Nephron (organoid): ENCODE results near the gene SPACA5.
A peak's percentile ranks its signal among the peaks of the same experiment; 100 is the strongest.
"Not testable (repeated sequence)": the region's sequence is repeated elsewhere in the genome, so short reads cannot be mapped to it uniquely, and the experiment has no call there.

Experiments used
- H3K27ac Mint-ChIP-seq, 3 experiments: 2 replicates each; pipeline ENCODE4 v1.8.0; 2020; ENCODE audit warnings: mixed read lengths in 3 of 3, mild to moderate bottlenecking in 2 of 3, moderate library complexity in 1 of 3
- H3K27me3 Mint-ChIP-seq: 2 replicates; pipeline ENCODE4 v1.8.0; 2021; ENCODE audit warnings: low read depth, mild to moderate bottlenecking, moderate library complexity, mixed read lengths
- H3K36me3 Mint-ChIP-seq: 2 replicates; pipeline ENCODE4 v1.8.0; 2020; ENCODE audit warnings: low read depth, mixed read lengths
- H3K4me1 Mint-ChIP-seq: 2 replicates; pipeline ENCODE4 v1.8.0; 2020; ENCODE audit warnings: mixed read lengths
- H3K4me3 Mint-ChIP-seq, 3 experiments: 2 replicates each; pipeline ENCODE4 v1.8.0; 2020; ENCODE audit warnings: mild to moderate bottlenecking in 3 of 3, mixed read lengths in 3 of 3, moderate library complexity in 2 of 3
- H3K9me3 Mint-ChIP-seq: 2 replicates; pipeline ENCODE4 v1.8.0; 2020; ENCODE audit warnings: mixed read lengths
- CTCF ChIP-seq, 3 experiments: fragments of 200-600 bp; sonication (generic); IDR thresholded peaks; one replicate each; pipeline ENCODE4 v1.5.0; 2021; ENCODE audit warnings: antibody characterized with exemption in 3 of 3; ENCODE audit not compliant: unreplicated experiment in 3 of 3

The SPACA5 gene

DNA sequence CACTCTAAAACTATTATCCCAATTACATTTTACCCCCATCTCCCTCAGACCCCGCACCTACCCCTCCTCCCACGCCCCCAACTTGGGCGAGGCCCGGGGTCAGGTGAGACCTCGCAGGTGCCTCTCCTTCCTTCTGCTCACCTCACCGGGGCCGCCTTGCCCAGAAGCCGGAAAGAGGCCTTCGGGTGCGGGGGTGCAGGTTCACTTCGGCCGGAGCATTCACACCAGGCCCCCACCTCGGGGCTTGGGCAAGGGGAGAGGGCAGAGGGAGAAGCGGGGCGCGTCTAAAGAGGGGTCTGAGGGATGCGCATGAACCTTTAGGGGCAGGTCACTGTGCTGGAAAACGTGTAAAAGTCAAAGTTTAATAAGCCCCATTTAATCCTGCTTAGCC is 3.4 kb upstream of the SPACA5 start:
- peaks cover 11% of the 10 kb centered on the region for H3K4me1 Mint-ChIP-seq
- H3K36me3 Mint-ChIP-seq: peaks cover 22% of the 10 kb centered on the region
- H3K27ac Mint-ChIP-seq: peak overlapping the region in 2 of 3 experiments; percentile 81 to 95
- H3K27me3 Mint-ChIP-seq: no peaks in the 10 kb centered on the region
- no peak for TF ChIP-seq CTCF (IDR thresholded peaks at IDR 0.05; ENCODE audit: unreplicated experiment in 3 of 3)
- H3K4me3 Mint-ChIP-seq: peak overlapping the region; percentile 94 to 98 (median 97)
- H3K9me3 Mint-ChIP-seq: peaks cover 6% of the 10 kb centered on the region

DNA sequence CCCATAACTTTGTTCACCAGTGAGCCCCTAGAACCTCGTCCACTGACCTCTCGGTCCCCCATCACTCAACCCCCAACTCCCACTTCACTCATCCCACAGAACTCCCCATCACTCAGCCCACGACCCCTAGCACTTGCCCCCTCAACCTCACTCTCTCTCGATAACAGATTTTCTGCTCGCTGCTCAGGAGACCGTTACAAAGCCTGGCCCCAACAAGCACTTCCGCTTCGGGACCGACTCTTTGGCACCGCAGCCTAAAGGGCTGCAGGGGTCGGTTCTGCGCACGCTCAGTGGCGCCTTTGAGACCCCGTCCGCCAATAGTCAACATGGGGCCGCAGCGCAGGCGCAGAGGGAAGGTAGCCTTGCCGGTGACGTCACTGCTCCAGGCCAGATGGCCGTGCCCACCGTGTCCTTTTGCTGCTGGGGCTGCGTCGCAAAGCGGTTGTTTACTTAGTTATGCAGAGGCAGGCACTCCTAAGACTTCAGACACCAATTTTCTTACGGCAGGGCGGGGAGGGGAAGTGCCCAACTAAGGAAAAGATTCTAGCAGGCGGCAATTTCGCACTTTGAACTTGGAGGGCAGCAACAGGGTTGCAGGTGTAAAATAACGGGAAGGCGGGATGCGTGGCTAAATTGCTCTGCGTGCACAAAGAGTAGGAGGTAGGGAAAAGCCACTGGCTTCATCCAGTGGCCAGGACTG is 2.9 kb upstream of the SPACA5 start, which contains the start of gene ZNF182:
ZNF182 (minus strand) TSS at position 232 of the 700 bp plus-strand sequence. CDS start 1,380 bp downstream, outside the sequence.
- H3K27me3 Mint-ChIP-seq: no peaks in the 10 kb centered on the region
- peaks cover 11% of the 10 kb centered on the region for H3K4me1 Mint-ChIP-seq
- peak within 1 kb of the TSS; percentile 81 to 96 (median 95) for H3K27ac Mint-ChIP-seq
- TF ChIP-seq CTCF (IDR thresholded peaks at IDR 0.05; ENCODE audit: unreplicated experiment in 3 of 3): no peak
- peak within 1 kb of the TSS; percentile 94 to 98 (median 97) for H3K4me3 Mint-ChIP-seq
- H3K9me3 Mint-ChIP-seq: peaks cover 6% of the 10 kb centered on the region
- H3K36me3 Mint-ChIP-seq: peaks cover 18% of the 10 kb centered on the region

GRCh38 chrX:48009445-48009960 is 2.7 kb downstream of the SPACA5 start:
- not testable (repeated sequence) for H3K27ac Mint-ChIP-seq, H3K9me3 Mint-ChIP-seq, H3K4me1 Mint-ChIP-seq, H3K36me3 Mint-ChIP-seq, H3K4me3 Mint-ChIP-seq, H3K27me3 Mint-ChIP-seq

DNA sequence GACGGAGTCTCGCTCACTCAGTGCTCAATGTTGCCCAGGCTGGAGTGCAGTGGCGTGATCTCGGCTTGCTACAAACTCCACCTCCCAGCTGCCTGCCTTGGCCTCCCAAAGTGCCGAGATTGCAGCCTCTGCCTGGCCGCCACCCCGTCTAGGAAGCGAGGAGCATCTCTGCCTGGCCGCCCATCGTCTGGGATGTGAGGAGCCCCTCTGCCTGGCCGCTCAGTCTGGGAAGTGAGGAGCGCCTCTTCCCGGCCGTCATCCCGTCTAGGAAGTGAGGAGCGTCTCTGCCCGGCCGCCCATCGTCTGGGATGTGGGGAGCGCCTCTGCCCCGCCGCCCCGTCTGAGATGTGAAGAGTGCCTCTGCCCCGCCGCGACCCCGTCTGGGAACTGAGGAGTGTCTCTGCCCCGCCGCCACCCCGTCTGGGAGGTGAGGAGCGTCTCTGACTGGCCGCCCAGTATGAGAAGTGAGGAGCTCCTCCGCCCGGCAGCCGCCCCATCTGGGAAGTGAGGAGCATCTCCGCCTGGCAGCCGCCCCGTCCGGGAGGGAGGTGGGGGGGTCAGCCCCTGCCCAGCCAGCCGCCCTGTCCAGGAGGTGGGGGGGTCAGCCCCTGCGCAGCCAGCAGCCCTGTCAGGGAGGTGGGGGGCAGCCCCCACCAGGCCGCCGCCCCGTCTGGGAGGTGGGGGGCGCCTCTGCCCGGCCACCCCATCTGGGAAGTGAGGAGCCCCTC is 10.0 kb downstream of the SPACA5 start:
- not testable (repeated sequence) for H3K4me3 Mint-ChIP-seq, H3K4me1 Mint-ChIP-seq, H3K36me3 Mint-ChIP-seq, H3K27me3 Mint-ChIP-seq, H3K9me3 Mint-ChIP-seq, H3K27ac Mint-ChIP-seq

DNA sequence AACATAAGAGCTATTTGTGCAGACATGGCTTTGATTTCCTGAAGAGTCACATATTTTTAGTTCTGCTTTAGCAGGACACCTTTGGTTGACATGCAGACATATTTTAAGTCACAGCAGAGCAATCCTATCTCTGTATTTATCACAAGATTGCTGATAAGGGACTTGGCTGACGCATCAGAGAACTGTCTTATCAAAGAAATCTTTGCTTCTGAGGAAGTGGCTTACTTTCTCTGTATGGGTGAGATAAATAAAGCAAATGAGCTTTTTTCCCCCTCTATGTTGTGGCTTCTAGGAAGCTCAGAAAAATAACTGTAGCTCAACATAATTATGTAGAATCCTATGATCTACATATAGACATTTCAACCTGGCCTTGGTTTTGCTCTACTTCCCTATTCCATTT is 13.1 kb downstream of the SPACA5 start:
- not testable (repeated sequence) for H3K27ac Mint-ChIP-seq, H3K27me3 Mint-ChIP-seq, H3K4me1 Mint-ChIP-seq, H3K36me3 Mint-ChIP-seq, H3K4me3 Mint-ChIP-seq, H3K9me3 Mint-ChIP-seq

GRCh38 chrX:48020472-48020871 is 13.7 kb downstream of the SPACA5 start:
- peak overlapping the region in 1 of 3 experiments; percentile 89 for H3K4me3 Mint-ChIP-seq
- H3K27ac Mint-ChIP-seq: peak overlapping the region in 1 of 3 experiments; percentile 100
- not testable (repeated sequence) for H3K36me3 Mint-ChIP-seq, H3K4me1 Mint-ChIP-seq, H3K9me3 Mint-ChIP-seq, H3K27me3 Mint-ChIP-seq

DNA sequence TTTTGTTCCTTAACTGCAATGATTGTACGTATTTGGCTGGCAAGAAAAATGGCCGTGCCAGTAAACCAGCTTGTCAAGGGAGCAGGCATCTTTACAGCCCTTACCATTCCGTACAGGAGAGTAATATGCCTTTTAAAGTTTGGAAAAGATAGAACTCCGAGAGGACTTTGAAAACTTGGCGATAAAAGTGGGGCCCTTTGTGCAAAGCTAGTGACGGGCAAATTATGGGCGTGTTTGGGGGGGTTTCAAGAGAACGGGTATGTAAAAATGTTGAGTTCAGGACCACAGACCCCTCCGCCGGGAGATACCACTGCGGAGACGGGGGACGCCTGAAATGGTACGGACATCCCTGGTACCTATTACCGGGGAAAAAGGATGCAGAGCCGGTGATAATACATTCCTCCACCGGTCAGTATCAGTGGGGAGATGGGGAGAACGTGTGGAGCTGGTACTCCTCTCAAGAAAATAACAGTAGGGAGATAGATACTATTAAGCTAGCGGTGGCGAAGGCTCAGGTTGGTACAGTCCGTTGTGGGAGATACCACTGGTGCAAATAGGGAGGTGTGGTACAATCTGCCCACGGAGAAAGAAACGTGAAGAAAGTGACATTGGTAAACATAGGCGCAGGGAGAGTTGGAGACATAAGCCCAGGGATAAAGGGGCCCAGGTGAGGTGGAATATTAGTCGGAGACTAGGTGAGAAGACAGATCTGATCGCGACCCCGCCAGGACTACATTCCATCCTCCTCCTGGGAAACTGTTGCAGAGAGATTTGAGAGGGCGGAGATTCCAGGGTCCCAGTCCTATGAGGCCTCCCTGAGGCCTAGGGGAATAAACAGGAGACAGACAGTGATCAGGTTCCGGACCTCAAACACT is 14.5 kb downstream of the SPACA5 start:
- Mint-ChIP-seq H3K4me1 (peaks cover 6% of the 10 kb centered on the region), H3K27me3 (no peaks in the 10 kb centered on the region), H3K9me3 (no peaks in the 10 kb centered on the region), H3K36me3 (no peaks in the 10 kb centered on the region), H3K4me3 (peak overlapping the region; percentile 89 to 96 (median 91)), H3K27ac (peak overlapping the region; percentile 100)
- no peak for TF ChIP-seq CTCF (IDR thresholded peaks at IDR 0.05; ENCODE audit: unreplicated experiment in 3 of 3)
